Testis (tissue), 3 donors: Measurements from ENCODE around the gene HPN. TPM values are rescaled to one million over a fixed set of nuclear protein-coding genes. Genes with fewer than 3 reads are reported as not detected.

Source experiments
- DNase-seq: peaks from one replicate; pipeline ENCODE4 v3.0.0-alpha.2; 2019
- H3K27ac ChIP-seq, 2 donors: fragments of 200-600 bp; sonication (generic); one replicate each; pipeline ENCODE4 v1.5.1; 2019
- H3K27me3 ChIP-seq: fragments of 200-600 bp; sonication (generic); one replicate; pipeline ENCODE4 v1.5.1; 2019
- H3K36me3 ChIP-seq: fragments of 200-600 bp; sonication (generic); one replicate; pipeline ENCODE4 v1.5.1; 2017; ENCODE audit warnings: low read depth; ENCODE audit errors: missing control alignments
- H3K4me1 ChIP-seq: fragments of 200-600 bp; sonication (generic); one replicate; pipeline ENCODE4 v1.5.1; 2019
- H3K4me3 ChIP-seq, 2 donors: fragments of 200-600 bp; sonication (generic); one replicate each; pipeline ENCODE4 v1.5.1; 2017 to 2019
- H3K9me3 ChIP-seq: fragments of 200-600 bp; sonication (generic); one replicate; pipeline ENCODE4 v1.5.1; 2017
- POLR2A ChIP-seq: fragments of 450-650 bp; IDR thresholded peaks from one replicate; pipeline ENCODE4 v1.6.1; 2017; ENCODE audit warnings: antibody characterized with exemption, mild to moderate bottlenecking, moderate library complexity
- WGBS, 2 donors: methylation state at CpG; one replicate each; pipeline ENCODE4 v1.1.5; 2018; 5-methylcytosine and 5-hydroxymethylcytosine counted together
- intact Hi-C: fragments of 100-400 bp; cut with DNase I; formaldehyde crosslinking; loops from one replicate; pipeline ENCODE4 v1.15.1; 2023; ENCODE audit warnings: low total_unique reads
- polyA plus RNA-seq: library from polyadenylated mRNA; stranded (reverse); fragments of 350-450 nt; fragmentation: Illumina TruSeq; extraction: RNeasy Lipid Tissue Mini Kit (QIAGEN cat#74804); gene quantifications from one replicate; pipeline ENCODE4 v1.2.3, GENCODE V29; 2014; ENCODE audit warnings: low read depth, low replicate concordance; ENCODE audit not compliant: insufficient read depth
- total RNA-seq, 2 donors: library from RNA; depleted of rRNA; stranded (reverse); fragments of >200 nt; gene quantifications; one replicate each; pipeline ENCODE4 v1.2.3, GENCODE V29; 2016
- TF ChIP-seq, protein P1 (sequence below), 3 experiments: fragments of 450-650 bp in 2 of 3; fragments of 200-600 bp in 1 of 3; sonication (generic) in 1 of 3; IDR thresholded peaks; one replicate each; pipeline ENCODE4 v1.5.1; 2016 to 2019; ENCODE audit warnings: antibody characterized with exemption in 3 of 3, mild to moderate bottlenecking in 2 of 3, moderate library complexity in 1 of 3

The HPN gene
- total and polyA plus RNA-seq, 3 donors from 2014 or later = 0.79 to 8.2 (median 1.7) TPM

DNA sequence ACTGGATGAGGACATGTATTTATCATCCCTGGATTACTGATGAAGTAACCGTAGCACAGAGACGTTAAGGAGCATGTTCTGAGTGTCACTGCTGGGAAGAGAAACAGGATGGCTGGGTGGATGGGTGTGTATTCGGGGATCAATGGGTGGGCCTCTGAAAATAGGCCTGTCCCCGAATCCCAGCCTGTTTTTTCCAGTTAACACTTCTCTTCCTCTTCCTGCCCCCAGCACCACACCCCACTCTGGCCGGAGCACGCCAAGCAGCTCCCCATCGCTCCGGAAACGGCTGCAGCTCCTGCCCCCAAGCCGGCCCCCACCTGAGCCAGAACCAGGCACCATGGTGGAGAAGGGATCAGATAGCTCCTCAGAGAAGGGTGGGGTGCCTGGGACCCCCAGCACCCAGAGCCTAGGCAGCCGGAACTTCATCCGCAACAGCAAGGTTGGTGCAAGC, 32.6 kb upstream of the HPN start:
- WGBS, 2 donors = 87 to 95% methylated on average over 11 to 12 of the region's 12 CpGs
- no peaks in the 10 kb centered on the region for H3K36me3 ChIP-seq
- DNase-seq = no peak

DNA sequence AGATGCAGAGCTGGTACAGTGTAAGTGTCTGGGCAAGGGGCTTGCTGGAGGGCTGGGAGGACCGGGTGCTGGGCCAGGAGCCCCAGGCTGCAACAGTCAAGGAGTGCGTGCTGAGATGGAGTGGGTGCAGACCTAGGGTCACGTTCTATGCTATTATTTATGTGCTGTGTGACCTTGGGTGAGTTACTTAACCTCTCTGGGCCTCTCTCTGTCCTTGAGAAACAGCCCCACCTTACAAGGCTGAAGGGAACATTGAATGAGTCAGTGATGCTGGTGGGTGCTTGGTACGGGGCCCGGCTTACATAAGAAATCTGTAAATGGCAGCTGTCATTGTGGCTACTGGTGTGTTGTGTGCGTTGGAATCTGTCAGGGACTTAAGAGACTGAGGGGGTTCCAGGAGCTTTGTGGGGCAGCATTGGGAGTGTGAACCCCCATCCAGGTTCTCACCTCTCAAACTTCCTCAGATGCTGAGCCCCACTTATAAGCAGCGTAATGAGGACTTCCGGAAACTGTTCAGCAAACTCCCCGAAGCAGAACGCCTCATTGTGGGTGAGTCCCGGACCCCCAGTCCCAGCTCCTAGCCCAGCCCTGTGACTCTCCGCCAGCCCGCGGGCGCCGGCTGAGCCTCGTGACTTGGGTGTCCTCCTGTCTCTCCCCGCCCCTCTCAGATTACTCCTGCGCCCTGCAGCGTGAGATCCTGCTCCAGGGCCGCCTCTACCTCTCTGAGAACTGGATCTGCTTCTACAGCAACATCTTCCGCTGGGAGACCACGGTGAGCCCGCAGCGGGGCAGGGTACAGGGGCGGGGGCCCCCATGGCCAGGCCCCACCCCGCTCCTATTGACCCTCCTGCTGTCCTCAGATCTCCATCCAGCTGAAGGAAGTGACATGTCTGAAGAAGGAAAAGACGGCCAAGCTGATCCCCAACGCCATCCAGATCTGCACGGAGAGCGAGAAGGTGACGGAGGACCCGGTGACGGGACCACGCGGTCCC, 31.8 kb upstream of the HPN start:
- Histone ChIP-seq H3K9me3 (no peaks in the 10 kb centered on the region), H3K36me3 (no peaks in the 10 kb centered on the region), H3K27me3 (no peaks in the 10 kb centered on the region), H3K4me3 (no peak overlapping the region), H3K27ac (no peak overlapping the region), H3K4me1 (peaks cover 19% of the 10 kb centered on the region)
- DNase-seq = no peak
- intact Hi-C loops = no loop called here
- 87 to 89% methylated on average over 36 of the region's 36 CpGs for WGBS, 2 donors
- no peak for TF ChIP-seq POLR2A

More for the DNA sequence above, 32.6 kb upstream of the HPN start:
- TF ChIP-seq, protein P1, sequence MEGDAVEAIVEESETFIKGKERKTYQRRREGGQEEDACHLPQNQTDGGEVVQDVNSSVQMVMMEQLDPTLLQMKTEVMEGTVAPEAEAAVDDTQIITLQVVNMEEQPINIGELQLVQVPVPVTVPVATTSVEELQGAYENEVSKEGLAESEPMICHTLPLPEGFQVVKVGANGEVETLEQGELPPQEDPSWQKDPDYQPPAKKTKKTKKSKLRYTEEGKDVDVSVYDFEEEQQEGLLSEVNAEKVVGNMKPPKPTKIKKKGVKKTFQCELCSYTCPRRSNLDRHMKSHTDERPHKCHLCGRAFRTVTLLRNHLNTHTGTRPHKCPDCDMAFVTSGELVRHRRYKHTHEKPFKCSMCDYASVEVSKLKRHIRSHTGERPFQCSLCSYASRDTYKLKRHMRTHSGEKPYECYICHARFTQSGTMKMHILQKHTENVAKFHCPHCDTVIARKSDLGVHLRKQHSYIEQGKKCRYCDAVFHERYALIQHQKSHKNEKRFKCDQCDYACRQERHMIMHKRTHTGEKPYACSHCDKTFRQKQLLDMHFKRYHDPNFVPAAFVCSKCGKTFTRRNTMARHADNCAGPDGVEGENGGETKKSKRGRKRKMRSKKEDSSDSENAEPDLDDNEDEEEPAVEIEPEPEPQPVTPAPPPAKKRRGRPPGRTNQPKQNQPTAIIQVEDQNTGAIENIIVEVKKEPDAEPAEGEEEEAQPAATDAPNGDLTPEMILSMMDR (IDR thresholded peaks at IDR 0.05) = no peak
- TF ChIP-seq POLR2A = no peak
- Histone ChIP-seq H3K27ac (no peak overlapping the region), H3K9me3 (no peaks in the 10 kb centered on the region), H3K4me3 (no peak overlapping the region), H3K4me1 (peaks cover 19% of the 10 kb centered on the region), H3K27me3 (no peaks in the 10 kb centered on the region)
- intact Hi-C loops = no loop called here

DNA sequence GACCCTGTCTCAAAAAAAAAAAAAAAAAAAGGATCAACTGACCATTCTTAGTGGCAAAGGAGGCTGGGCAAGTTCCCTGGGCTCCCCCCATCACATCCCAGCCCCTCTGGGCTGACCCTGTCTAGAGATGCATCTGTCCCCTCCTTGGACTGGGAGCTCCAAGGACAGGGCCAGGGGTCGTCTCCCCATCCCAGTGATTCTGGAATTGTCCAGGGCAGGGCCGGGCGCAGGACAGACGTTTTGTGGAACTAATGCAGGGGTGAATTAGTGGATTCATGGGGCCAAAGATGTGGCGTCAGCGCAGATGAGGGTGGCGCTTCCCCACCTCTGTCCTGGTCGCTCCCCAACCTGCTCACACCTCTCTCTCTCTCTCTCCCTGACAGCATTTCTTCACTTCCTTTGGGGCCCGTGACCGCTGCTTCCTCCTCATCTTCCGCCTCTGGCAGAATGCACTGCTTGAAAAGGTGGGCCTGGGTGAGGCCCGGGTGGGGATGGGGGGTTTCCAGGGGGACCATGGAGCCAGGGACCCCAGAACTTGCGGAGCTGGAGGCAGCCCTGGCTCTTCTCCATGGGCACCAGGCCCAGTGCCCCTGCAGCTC, 30.3 kb upstream of the HPN start:
- intact Hi-C loops = no loop called here
- 83 to 87% methylated on average over 12 to 13 of the region's 13 CpGs for WGBS, 2 donors
- no peak for DNase-seq

DNA sequence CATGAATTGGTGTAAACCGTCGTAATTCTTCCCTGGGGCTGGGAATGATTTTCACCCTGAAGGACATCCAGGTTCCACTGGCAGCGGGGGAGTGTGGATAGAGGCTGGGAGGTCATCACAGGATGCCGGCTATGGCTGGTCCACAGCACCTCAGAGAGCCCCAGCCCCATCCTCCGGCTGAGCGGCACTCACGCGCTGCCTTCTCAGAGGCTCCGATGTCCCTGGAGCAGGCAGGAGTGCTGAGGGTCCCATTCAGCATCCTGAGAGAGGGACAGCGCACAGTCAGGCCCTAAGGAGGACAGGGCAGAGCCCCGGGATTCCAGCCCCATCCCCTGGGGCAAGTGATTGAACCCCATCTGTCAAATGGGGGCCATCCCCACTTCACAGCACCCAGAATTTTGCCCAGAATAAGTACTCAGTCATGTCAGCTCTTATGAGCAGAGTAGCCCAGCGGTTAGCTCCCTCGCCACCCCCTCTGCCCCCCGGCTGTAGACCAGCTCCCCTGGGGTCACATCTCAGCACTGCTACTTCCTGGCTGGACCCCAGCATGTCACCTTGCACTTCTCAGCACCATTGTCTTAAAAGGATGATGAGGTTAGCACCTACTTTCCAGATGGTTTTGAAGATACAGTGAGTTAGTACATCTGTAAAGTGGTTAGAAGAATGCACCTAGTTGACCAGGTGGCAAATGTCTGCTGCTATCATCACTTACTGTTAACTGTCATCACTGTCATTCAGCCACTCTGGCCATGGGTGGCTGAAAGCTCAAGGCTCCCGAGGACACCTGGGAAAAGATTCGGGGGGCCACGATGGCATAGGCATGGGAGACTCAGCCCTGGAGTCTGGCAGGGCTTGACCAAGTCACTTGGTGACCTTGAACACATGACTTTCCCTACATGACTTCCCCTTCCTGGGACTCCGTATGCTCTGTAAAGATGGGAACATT, 29.5 kb upstream of the HPN start:
- 80 to 85% methylated on average over 11 to 18 of the region's 18 CpGs for WGBS, 2 donors
- TF ChIP-seq, protein P1 (IDR thresholded peaks at IDR 0.05) = no peak
- TF ChIP-seq POLR2A = no peak
- no peak overlapping the region for H3K27ac ChIP-seq
- DNase-seq = no peak
- H3K9me3 ChIP-seq = no peaks in the 10 kb centered on the region
- H3K27me3 ChIP-seq = no peaks in the 10 kb centered on the region
- H3K4me1 ChIP-seq = peaks cover 9% of the 10 kb centered on the region
- H3K36me3 ChIP-seq = no peaks in the 10 kb centered on the region
- intact Hi-C loops = no loop called here
- H3K4me3 ChIP-seq = no peak overlapping the region

More for the DNA sequence above, 30.3 kb upstream of the HPN start:
- TF ChIP-seq, protein P1 (IDR thresholded peaks at IDR 0.05) = no peak
- TF ChIP-seq POLR2A = no peak
- Histone ChIP-seq H3K27me3 (no peaks in the 10 kb centered on the region), H3K9me3 (no peaks in the 10 kb centered on the region), H3K4me1 (peaks cover 17% of the 10 kb centered on the region), H3K4me3 (no peak overlapping the region), H3K27ac (no peak overlapping the region), H3K36me3 (no peaks in the 10 kb centered on the region)
